ENCODE data around the gene CA11. TPM values are rescaled to one million over a fixed set of nuclear protein-coding genes. Genes with fewer than 3 reads are reported as not detected.

Gene CA11
- total and polyA plus RNA-seq, 9 of the 15 experiments (the other 6 are each of a cell fraction or from before 2014, with no cell fraction given), result 2.9 to 19.9 (median 8.3) TPM

DNA sequence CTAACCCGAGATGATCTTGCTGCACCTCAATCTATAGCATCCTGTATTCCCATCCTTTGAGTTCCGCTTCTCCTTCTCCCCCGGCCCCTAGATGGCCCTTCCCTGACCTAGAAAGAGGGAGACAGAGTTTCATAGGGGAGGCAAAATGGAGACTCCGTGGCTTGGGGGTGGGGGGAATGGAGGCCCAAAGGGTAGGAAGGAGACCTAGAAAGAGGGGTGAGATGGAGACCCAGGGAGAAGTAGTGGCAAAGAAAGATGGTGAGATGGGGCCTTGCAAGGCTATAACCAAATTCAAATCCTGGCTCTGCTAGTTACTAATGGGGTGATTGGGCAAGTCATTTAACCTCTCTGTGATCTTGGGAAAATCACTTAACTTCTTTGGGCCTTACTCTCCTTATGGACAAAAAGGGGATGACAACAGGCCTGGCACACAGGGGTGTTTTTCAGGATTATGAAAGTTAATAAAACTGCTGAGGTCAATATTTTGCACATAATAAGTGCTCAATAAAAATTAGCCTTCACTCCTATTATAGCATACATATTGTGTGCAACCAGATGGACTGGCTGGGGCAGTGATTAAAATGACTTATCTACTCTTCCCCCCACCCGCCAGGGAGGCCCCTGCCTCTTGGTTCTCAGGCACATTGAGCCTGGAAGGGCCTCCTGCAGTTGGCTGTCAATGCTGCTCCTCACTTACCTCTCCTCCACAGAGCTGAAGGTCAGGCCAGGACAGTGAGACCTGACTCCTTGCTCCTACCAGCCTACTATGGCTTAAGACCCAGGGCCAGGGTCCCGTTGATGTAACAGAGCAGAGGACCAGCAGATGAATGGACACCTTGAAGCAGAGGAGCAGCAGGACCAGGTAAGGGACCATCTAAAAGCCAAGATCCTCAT, 26.0 kb downstream of the CA11 start (continued):
- TF ChIP-seq, protein P1, sequence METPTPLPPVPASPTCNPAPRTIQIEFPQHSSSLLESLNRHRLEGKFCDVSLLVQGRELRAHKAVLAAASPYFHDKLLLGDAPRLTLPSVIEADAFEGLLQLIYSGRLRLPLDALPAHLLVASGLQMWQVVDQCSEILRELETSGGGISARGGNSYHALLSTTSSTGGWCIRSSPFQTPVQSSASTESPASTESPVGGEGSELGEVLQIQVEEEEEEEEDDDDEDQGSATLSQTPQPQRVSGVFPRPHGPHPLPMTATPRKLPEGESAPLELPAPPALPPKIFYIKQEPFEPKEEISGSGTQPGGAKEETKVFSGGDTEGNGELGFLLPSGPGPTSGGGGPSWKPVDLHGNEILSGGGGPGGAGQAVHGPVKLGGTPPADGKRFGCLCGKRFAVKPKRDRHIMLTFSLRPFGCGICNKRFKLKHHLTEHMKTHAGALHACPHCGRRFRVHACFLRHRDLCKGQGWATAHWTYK (CRISPR knock-in tag; IDR thresholded peaks at IDR 0.05), result no peak
- no peak for TF ChIP-seq POLR3A (IDR thresholded peaks at IDR 0.05; ENCODE audit: borderline replicate concordance, extremely low read depth, insufficient read depth, insufficient read length)
- no peak for TF ChIP-seq ZNF232 (CRISPR knock-in tag; IDR thresholded peaks at IDR 0.05)
- TF ChIP-seq KAT2B (IDR thresholded peaks at IDR 0.05; ENCODE audit: low read depth, low read length), result no peak
- TF ChIP-seq NCOR1 (IDR thresholded peaks at IDR 0.05), result peak; percentile 16; the same call in 1 of the 2 replicates
- TF ChIP-seq, protein P2, sequence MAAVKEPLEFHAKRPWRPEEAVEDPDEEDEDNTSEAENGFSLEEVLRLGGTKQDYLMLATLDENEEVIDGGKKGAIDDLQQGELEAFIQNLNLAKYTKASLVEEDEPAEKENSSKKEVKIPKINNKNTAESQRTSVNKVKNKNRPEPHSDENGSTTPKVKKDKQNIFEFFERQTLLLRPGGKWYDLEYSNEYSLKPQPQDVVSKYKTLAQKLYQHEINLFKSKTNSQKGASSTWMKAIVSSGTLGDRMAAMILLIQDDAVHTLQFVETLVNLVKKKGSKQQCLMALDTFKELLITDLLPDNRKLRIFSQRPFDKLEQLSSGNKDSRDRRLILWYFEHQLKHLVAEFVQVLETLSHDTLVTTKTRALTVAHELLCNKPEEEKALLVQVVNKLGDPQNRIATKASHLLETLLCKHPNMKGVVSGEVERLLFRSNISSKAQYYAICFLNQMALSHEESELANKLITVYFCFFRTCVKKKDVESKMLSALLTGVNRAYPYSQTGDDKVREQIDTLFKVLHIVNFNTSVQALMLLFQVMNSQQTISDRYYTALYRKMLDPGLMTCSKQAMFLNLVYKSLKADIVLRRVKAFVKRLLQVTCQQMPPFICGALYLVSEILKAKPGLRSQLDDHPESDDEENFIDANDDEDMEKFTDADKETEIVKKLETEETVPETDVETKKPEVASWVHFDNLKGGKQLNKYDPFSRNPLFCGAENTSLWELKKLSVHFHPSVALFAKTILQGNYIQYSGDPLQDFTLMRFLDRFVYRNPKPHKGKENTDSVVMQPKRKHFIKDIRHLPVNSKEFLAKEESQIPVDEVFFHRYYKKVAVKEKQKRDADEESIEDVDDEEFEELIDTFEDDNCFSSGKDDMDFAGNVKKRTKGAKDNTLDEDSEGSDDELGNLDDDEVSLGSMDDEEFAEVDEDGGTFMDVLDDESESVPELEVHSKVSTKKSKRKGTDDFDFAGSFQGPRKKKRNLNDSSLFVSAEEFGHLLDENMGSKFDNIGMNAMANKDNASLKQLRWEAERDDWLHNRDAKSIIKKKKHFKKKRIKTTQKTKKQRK (IDR thresholded peaks at IDR 0.05; ENCODE audit: borderline replicate concordance, low read depth, low read length), result no peak
- TF ChIP-seq SMAD3 (CRISPR knock-in tag; conservative IDR thresholded peaks at IDR 0.05), result no peak
- TF ChIP-seq SMC3 (conservative IDR thresholded peaks at IDR 0.05; ENCODE audit: insufficient read depth, low read depth, low read length), result no peak
- TF ChIP-seq, protein P3, sequence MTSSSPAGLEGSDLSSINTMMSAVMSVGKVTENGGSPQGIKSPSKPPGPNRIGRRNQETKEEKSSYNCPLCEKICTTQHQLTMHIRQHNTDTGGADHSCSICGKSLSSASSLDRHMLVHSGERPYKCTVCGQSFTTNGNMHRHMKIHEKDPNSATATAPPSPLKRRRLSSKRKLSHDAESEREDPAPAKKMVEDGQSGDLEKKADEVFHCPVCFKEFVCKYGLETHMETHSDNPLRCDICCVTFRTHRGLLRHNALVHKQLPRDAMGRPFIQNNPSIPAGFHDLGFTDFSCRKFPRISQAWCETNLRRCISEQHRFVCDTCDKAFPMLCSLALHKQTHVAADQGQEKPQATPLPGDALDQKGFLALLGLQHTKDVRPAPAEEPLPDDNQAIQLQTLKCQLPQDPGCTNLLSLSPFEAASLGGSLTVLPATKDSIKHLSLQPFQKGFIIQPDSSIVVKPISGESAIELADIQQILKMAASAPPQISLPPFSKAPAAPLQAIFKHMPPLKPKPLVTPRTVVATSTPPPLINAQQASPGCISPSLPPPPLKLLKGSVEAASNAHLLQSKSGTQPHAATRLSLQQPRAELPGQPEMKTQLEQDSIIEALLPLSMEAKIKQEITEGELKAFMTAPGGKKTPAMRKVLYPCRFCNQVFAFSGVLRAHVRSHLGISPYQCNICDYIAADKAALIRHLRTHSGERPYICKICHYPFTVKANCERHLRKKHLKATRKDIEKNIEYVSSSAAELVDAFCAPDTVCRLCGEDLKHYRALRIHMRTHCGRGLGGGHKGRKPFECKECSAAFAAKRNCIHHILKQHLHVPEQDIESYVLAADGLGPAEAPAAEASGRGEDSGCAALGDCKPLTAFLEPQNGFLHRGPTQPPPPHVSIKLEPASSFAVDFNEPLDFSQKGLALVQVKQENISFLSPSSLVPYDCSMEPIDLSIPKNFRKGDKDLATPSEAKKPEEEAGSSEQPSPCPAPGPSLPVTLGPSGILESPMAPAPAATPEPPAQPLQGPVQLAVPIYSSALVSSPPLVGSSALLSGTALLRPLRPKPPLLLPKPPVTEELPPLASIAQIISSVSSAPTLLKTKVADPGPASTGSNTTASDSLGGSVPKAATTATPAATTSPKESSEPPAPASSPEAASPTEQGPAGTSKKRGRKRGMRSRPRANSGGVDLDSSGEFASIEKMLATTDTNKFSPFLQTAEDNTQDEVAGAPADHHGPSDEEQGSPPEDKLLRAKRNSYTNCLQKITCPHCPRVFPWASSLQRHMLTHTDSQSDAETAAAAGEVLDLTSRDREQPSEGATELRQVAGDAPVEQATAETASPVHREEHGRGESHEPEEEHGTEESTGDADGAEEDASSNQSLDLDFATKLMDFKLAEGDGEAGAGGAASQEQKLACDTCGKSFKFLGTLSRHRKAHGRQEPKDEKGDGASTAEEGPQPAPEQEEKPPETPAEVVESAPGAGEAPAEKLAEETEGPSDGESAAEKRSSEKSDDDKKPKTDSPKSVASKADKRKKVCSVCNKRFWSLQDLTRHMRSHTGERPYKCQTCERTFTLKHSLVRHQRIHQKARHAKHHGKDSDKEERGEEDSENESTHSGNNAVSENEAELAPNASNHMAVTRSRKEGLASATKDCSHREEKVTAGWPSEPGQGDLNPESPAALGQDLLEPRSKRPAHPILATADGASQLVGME (CRISPR knock-in tag; IDR thresholded peaks at IDR 0.05), result 0 out of 2 replicates have a peak, but pooled peaks have one; percentile 35
- TF ChIP-seq, protein P4, sequence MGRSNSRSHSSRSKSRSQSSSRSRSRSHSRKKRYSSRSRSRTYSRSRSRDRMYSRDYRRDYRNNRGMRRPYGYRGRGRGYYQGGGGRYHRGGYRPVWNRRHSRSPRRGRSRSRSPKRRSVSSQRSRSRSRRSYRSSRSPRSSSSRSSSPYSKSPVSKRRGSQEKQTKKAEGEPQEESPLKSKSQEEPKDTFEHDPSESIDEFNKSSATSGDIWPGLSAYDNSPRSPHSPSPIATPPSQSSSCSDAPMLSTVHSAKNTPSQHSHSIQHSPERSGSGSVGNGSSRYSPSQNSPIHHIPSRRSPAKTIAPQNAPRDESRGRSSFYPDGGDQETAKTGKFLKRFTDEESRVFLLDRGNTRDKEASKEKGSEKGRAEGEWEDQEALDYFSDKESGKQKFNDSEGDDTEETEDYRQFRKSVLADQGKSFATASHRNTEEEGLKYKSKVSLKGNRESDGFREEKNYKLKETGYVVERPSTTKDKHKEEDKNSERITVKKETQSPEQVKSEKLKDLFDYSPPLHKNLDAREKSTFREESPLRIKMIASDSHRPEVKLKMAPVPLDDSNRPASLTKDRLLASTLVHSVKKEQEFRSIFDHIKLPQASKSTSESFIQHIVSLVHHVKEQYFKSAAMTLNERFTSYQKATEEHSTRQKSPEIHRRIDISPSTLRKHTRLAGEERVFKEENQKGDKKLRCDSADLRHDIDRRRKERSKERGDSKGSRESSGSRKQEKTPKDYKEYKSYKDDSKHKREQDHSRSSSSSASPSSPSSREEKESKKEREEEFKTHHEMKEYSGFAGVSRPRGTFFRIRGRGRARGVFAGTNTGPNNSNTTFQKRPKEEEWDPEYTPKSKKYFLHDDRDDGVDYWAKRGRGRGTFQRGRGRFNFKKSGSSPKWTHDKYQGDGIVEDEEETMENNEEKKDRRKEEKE (IDR thresholded peaks at IDR 0.05; ENCODE audit: borderline replicate concordance in 1 of 2, control insufficient read depth in 1 of 2, low read depth in 2 of 2, low read length in 1 of 2), result no peak
- no peak; the same call in 1 of the 2 replicates for TF ChIP-seq PYGO2 (tag; IDR thresholded peaks at IDR 0.05)

Measured in K562 (cell line).